ENCODE measurements around the gene RBM12. TPM values are rescaled to one million over a fixed set of nuclear protein-coding genes. Genes with fewer than 3 reads are reported as not detected.
A peak's percentile ranks its signal among the peaks of the same experiment; 100 is the strongest.
"Not testable (repeated sequence)": the region's sequence is repeated elsewhere in the genome, so short reads cannot be mapped to it uniquely, and the experiment has no call there.

The RBM12 gene
- total RNA-seq (2021; fragmentation: NEBNext Ultra II Directional; extraction: Animal tissue kit (Norgen Biotek cat#: 25700)) = 10 to 100 TPM; 61.5 to 85.3 (median 78.7) TPM
- long read RNA-seq, full-length matches to known transcripts = 4 of 18 reads
- long read RNA-seq, partial matches to known transcripts = 1 of 18 reads
- long read RNA-seq, other reads (novel, unspliced or antisense) = 13 of 18 reads

- H3K36me3 Mint-ChIP-seq (ENCODE audit: low read depth) = peaks cover 37% of the 10 kb centered on the region
- no peak for TF ChIP-seq CTCF (IDR thresholded peaks at IDR 0.05)
- H3K27me3 Mint-ChIP-seq (ENCODE audit: insufficient read depth) = peaks cover 2% of the 10 kb centered on the region
- H3K4me3 Mint-ChIP-seq = peak within 1 kb of the TSS; percentile 89
- H3K27ac Mint-ChIP-seq = peak within 1 kb of the TSS; percentile 98
- no peaks in the 10 kb centered on the region for H3K9me3 Mint-ChIP-seq
- H3K4me1 Mint-ChIP-seq (ENCODE audit: low read depth) = peaks cover 42% of the 10 kb centered on the region
- DNase-seq = peak; percentile 87
Observed at GRCh38 chr20:35664466-35665206, at the start of gene RBM12, which contains the start of gene CPNE1. Gene RBM12 (minus strand): TSS chr20:35664900. CDS start chr20:35655322, 9,578 bp downstream. Gene CPNE1 (minus strand): TSS chr20:35664900. CDS start chr20:35632923, 31,977 bp downstream.

- H3K27ac Mint-ChIP-seq = peak overlapping the region; percentile 6; the same call in 1 of the 2 replicates
- H3K4me1 Mint-ChIP-seq (ENCODE audit: low read depth) = peaks cover 37% of the 10 kb centered on the region
- peaks cover 7% of the 10 kb centered on the region for H3K27me3 Mint-ChIP-seq (ENCODE audit: insufficient read depth)
- no peak for DNase-seq
- TF ChIP-seq CTCF (IDR thresholded peaks at IDR 0.05) = no peak
- no peaks in the 10 kb centered on the region for H3K9me3 Mint-ChIP-seq
- H3K36me3 Mint-ChIP-seq (ENCODE audit: low read depth) = peaks cover 57% of the 10 kb centered on the region
- no peak overlapping the region for H3K4me3 Mint-ChIP-seq
Observed at GRCh38 chr20:35714127-35714526, 49.4 kb upstream of the RBM12 start.

- not testable (repeated sequence) for H3K4me3 Mint-ChIP-seq; H3K27me3 Mint-ChIP-seq (ENCODE audit: insufficient read depth); DNase-seq; H3K9me3 Mint-ChIP-seq
- peaks cover 36% of the 10 kb centered on the region for H3K4me1 Mint-ChIP-seq (ENCODE audit: low read depth)
- H3K36me3 Mint-ChIP-seq (ENCODE audit: low read depth) = peaks cover 60% of the 10 kb centered on the region
- H3K27ac Mint-ChIP-seq = peak overlapping the region; percentile 33; the same call in 1 of the 2 replicates
Observed at GRCh38 chr20:35713120-35713519, 48.4 kb upstream of the RBM12 start.

GRCh38 chr20:35711588-35712209 lies 47.0 kb upstream of the RBM12 start:
- Mint-ChIP-seq H3K27ac (peak overlapping the region; percentile 38), H3K4me1 (ENCODE audit: low read depth) (peaks cover 34% of the 10 kb centered on the region)

GRCh38 chr20:35710884-35711587 lies 46.3 kb upstream of the RBM12 start:
- no peak for TF ChIP-seq CTCF (IDR thresholded peaks at IDR 0.05)
- Mint-ChIP-seq H3K36me3 (ENCODE audit: low read depth) (peaks cover 54% of the 10 kb centered on the region), H3K4me1 (ENCODE audit: low read depth) (peaks cover 36% of the 10 kb centered on the region), H3K27ac (peak overlapping the region; percentile 38), H3K4me3 (no peak overlapping the region), H3K27me3 (ENCODE audit: insufficient read depth) (peaks cover 5% of the 10 kb centered on the region), H3K9me3 (no peaks in the 10 kb centered on the region)
- no peak for DNase-seq

More at GRCh38 chr20:35711588-35712209, 47.0 kb upstream of the RBM12 start:
- DNase-seq = no peak
- Mint-ChIP-seq H3K4me3 (no peak overlapping the region), H3K9me3 (no peaks in the 10 kb centered on the region), H3K27me3 (ENCODE audit: insufficient read depth) (peaks cover 7% of the 10 kb centered on the region), H3K36me3 (ENCODE audit: low read depth) (peaks cover 56% of the 10 kb centered on the region)
- TF ChIP-seq CTCF (IDR thresholded peaks at IDR 0.05) = no peak
